Mucosa of rectum (tissue), 2 donors: ENCODE measurements around the gene ZBTB42.

ENCODE experiments used
- H3K27ac ChIP-seq, 2 donors: one replicate each; pipeline ENCODE4 v1.7.0; 2013; ENCODE audit warnings: inconsistent platforms in 2 of 2, low read depth in 2 of 2, low read length in 2 of 2
- H3K27me3 ChIP-seq, 2 donors: one replicate each; pipeline ENCODE4 v1.7.0; 2013; ENCODE audit warnings: low read length in 2 of 2; ENCODE audit not compliant: control insufficient read depth in 2 of 2, insufficient read depth in 2 of 2
- H3K36me3 ChIP-seq, 2 donors: one replicate each; pipeline ENCODE4 v1.7.0; 2013; ENCODE audit warnings: low read length in 2 of 2; ENCODE audit not compliant: control insufficient read depth in 2 of 2, insufficient read depth in 2 of 2
- H3K4me1 ChIP-seq, 2 donors: one replicate each; pipeline ENCODE4 v1.7.0; 2013; ENCODE audit warnings: low read length in 2 of 2, mild to moderate bottlenecking in 1 of 2; ENCODE audit not compliant: control insufficient read depth in 2 of 2, insufficient read depth in 2 of 2
- H3K4me3 ChIP-seq, 2 donors: one replicate each; pipeline ENCODE4 v1.7.0; 2013; ENCODE audit warnings: low read length in 2 of 2
- H3K9ac ChIP-seq, 2 donors: one replicate each; pipeline ENCODE4 v1.7.0; 2013; ENCODE audit warnings: low read length in 2 of 2, low read depth in 1 of 2, mild to moderate bottlenecking in 1 of 2
- H3K9me3 ChIP-seq, 2 donors: one replicate each; pipeline ENCODE4 v1.7.0; 2013; ENCODE audit warnings: low read length in 2 of 2; ENCODE audit not compliant: control insufficient read depth in 2 of 2
- donor health status: healthy.
- donor health status: Normal muscosa, but diverticular disease.

ZBTB42 gene

GRCh38 chr14:104800771-104801519 is at the start of gene ZBTB42:
Gene ZBTB42 (plus strand): TSS chr14:104801101. CDS start chr14:104801198, 97 bp downstream.
- no peaks in the 10 kb centered on the region for H3K27me3 ChIP-seq
- peak within 1 kb of the TSS; percentile 69 to 74 for H3K4me3 ChIP-seq
- peak within 1 kb of the TSS; percentile 89 to 90 for H3K27ac ChIP-seq
- H3K9ac ChIP-seq: peak within 1 kb of the TSS; percentile 86 to 89
- H3K9me3 ChIP-seq: no peaks in the 10 kb centered on the region
- H3K36me3 ChIP-seq: no peaks in the 10 kb centered on the region
- peaks cover 38 to 44% of the 10 kb centered on the region in 2 donors for H3K4me1 ChIP-seq

GRCh38 chr14:104751539-104752422 is 49.1 kb upstream of the ZBTB42 start:
- Histone ChIP-seq H3K27me3 (no peaks in the 10 kb centered on the region), H3K4me1 (peaks cover 39 to 43% of the 10 kb centered on the region in 2 donors), H3K27ac (peak overlapping the region; percentile 83 to 87), H3K4me3 (peak overlapping the region; percentile 87 to 90), H3K9ac (peak overlapping the region; percentile 68 to 69), H3K9me3 (no peaks in the 10 kb centered on the region), H3K36me3 (peaks cover 12 to 15% of the 10 kb centered on the region in 2 donors)

DNA sequence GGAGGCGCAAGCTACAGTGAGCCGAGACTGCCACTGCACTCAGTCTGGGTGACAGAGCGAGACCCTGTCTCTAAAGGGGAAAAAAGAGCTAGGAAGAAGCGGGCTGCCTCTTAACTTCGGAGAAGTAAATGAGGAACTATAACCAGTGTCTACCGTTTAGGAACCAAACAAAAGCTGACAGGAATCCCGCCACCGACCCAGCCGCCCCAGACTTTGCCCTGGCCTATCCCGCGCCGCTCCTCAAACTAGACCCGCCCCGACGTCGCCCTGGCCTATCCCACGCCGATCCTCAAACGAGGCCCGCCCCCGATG is 48.5 kb upstream of the ZBTB42 start:
- Histone ChIP-seq H3K9me3 (no peaks in the 10 kb centered on the region), H3K4me1 (peaks cover 38 to 39% of the 10 kb centered on the region in 2 donors), H3K4me3 (peak overlapping the region; percentile 87 to 90), H3K9ac (peak overlapping the region; percentile 68 to 69), H3K27ac (peak overlapping the region; percentile 83 to 87), H3K27me3 (no peaks in the 10 kb centered on the region), H3K36me3 (peaks cover 18 to 21% of the 10 kb centered on the region in 2 donors)

- H3K9me3 ChIP-seq: no peaks in the 10 kb centered on the region
- H3K36me3 ChIP-seq: peaks cover 23 to 26% of the 10 kb centered on the region in 2 donors
- H3K27me3 ChIP-seq: no peaks in the 10 kb centered on the region
- H3K27ac ChIP-seq: peak within 1 kb of the TSS; percentile 83 to 87
- peak within 1 kb of the TSS; percentile 87 to 90 for H3K4me3 ChIP-seq
- peaks cover 32 to 33% of the 10 kb centered on the region in 2 donors for H3K4me1 ChIP-seq
- H3K9ac ChIP-seq: peak within 1 kb of the TSS; percentile 83 to 92
Measured at GRCh38 chr14:104752735-104753527, 48.0 kb upstream of the ZBTB42 start, which contains the start of gene SIVA1. Gene SIVA1 (plus strand): TSS chr14:104753147. CDS start chr14:104753202, 55 bp downstream.

DNA sequence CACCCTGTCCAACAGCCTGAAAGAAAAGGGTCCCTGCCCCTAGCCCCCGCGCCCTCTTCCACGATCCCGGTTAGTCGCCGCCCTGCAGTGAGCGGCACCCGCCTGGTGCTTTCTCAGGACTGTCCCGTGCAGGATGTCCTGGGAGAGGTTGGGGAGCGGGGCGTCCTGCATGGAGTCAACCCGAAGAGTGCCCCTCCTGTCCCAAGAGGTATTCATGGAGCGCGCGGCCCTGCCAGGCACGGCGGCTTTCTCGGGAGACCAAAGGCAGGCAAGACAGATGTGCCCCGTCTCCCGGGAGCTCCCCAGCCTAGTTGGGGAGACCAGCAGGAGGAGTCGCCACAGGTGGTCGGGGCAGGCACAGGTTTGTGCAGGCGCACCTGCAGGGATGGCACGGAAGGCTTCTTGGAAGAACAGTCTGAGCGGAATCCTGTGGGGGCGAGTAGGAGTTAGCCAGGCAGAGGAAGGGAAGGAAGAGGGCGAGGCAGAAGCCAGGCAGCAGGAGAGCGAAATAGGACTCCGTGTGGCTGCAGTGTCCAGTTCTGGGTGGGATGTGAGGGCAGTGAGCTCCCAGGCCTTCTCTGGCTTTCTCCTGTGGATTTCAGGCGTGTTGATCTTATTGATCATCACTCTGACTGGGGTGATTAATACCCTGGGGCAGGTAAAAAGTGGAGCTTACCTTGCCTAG is 47.2 kb upstream of the ZBTB42 start:
- peaks cover 27 to 29% of the 10 kb centered on the region in 2 donors for H3K36me3 ChIP-seq
- H3K9me3 ChIP-seq: no peaks in the 10 kb centered on the region
- peaks cover 25 to 29% of the 10 kb centered on the region in 2 donors for H3K4me1 ChIP-seq
- H3K4me3 ChIP-seq: peak overlapping the region; percentile 87 to 90
- peak overlapping the region; percentile 83 to 92 for H3K9ac ChIP-seq
- H3K27me3 ChIP-seq: no peaks in the 10 kb centered on the region
- H3K27ac ChIP-seq: peak overlapping the region; percentile 83 to 87

DNA sequence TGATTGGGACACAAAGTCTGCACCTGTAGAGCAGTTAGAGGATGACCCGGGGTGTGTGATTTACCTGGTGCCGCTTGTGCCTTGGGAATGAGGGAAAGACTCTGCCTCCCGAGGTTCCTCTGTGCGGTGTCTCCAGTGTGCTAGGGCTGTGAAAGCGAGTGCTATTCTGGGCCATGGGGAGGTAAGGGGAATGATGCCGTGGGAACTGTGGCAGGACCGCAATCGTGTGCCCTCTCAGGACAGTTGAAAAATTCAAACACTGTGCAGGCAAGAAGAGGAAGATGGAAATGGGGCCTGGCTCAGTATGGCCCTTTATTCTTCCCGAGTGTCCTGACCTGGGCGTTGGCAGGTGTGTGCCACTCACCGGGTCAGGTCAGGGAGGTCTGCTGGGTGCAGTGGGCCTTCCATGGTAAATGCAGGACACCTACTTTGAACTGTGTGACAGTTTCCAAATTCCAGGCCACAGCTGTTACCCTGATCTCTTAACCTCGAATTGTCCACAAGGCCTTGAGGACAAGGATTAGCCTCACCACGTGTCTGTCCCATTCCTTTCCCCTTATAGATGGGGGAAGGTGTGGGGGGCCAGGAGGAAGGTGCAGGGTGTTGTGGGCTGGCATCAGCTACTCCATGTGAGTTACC is 46.6 kb upstream of the ZBTB42 start:
- H3K9me3 ChIP-seq: no peaks in the 10 kb centered on the region
- peaks cover 18 to 23% of the 10 kb centered on the region in 2 donors for H3K4me1 ChIP-seq
- H3K4me3 ChIP-seq: peak overlapping the region; percentile 87 to 90
- peaks cover 32 to 35% of the 10 kb centered on the region in 2 donors for H3K36me3 ChIP-seq
- H3K9ac ChIP-seq: peak overlapping the region in 1 of 2 donors; percentile 32
- H3K27ac ChIP-seq: no peak overlapping the region
- no peaks in the 10 kb centered on the region for H3K27me3 ChIP-seq

GRCh38 chr14:104755621-104756020 is 45.3 kb upstream of the ZBTB42 start:
- H3K4me3 ChIP-seq: no peak overlapping the region
- no peak overlapping the region for H3K9ac ChIP-seq
- H3K36me3 ChIP-seq: peaks cover 36 to 37% of the 10 kb centered on the region in 2 donors
- H3K27me3 ChIP-seq: no peaks in the 10 kb centered on the region
- no peak overlapping the region for H3K27ac ChIP-seq
- H3K9me3 ChIP-seq: no peaks in the 10 kb centered on the region
- peaks cover 14 to 21% of the 10 kb centered on the region in 2 donors for H3K4me1 ChIP-seq

- H3K9me3 ChIP-seq: no peaks in the 10 kb centered on the region
- H3K4me3 ChIP-seq: no peak overlapping the region
- H3K27ac ChIP-seq: no peak overlapping the region
- H3K4me1 ChIP-seq: peaks cover 14 to 20% of the 10 kb centered on the region in 2 donors
- H3K36me3 ChIP-seq: peaks cover 37 to 39% of the 10 kb centered on the region in 2 donors
- H3K27me3 ChIP-seq: no peaks in the 10 kb centered on the region
- H3K9ac ChIP-seq: no peak overlapping the region
Measured at GRCh38 chr14:104756477-104757237, 44.2 kb upstream of the ZBTB42 start.
